Adipocyte (in vitro differentiated cells): Measurements from ENCODE around the gene MEMO1.
"Not testable (repeated sequence)": the region's sequence is repeated elsewhere in the genome, so short reads cannot be mapped to it uniquely, and the experiment has no call there.

Experiments
- DNase-seq: peaks from one replicate; pipeline ENCODE4 v3.0.0-alpha.2; 2015; ENCODE audit warnings: low read depth
- H3K27me3 ChIP-seq: replicated peaks from 2 replicates; pipeline ENCODE4 v1.7.0; 2013; ENCODE audit warnings: mild to moderate bottlenecking, low read length, moderate library complexity; ENCODE audit not compliant: control insufficient read depth, insufficient read depth
- H3K36me3 ChIP-seq: 2 replicates; pipeline ENCODE4 v1.7.0; 2013; ENCODE audit warnings: low read length, mild to moderate bottlenecking, moderate library complexity; ENCODE audit not compliant: control insufficient read depth, insufficient read depth, severe bottlenecking
- H3K4me1 ChIP-seq: 2 replicates; pipeline ENCODE4 v1.7.0; 2013; ENCODE audit warnings: mild to moderate bottlenecking, low read length, moderate library complexity; ENCODE audit not compliant: control insufficient read depth, insufficient read depth
- H3K4me3 ChIP-seq: 2 replicates; pipeline ENCODE4 v1.7.0; 2013; ENCODE audit warnings: mild to moderate bottlenecking, low read length, moderate library complexity
- H3K9ac ChIP-seq: 2 replicates; pipeline ENCODE4 v1.7.0; 2013; ENCODE audit warnings: mild to moderate bottlenecking, low read length, moderate library complexity
- H3K9me3 ChIP-seq: 2 replicates; pipeline ENCODE4 v1.7.0; 2013; ENCODE audit warnings: mild to moderate bottlenecking, low read length, moderate library complexity; ENCODE audit not compliant: control insufficient read depth

MEMO1 gene

GRCh38 chr2:32010670-32011484 lies at the start of gene MEMO1:
Gene MEMO1 (minus strand): TSS chr2:32011008. CDS start chr2:32010247, 761 bp downstream.
- Histone ChIP-seq H3K9ac (peak within 1 kb of the TSS; percentile 96), H3K27me3 (no peaks in the 10 kb centered on the region)
- peak; percentile 95 for DNase-seq

DNA sequence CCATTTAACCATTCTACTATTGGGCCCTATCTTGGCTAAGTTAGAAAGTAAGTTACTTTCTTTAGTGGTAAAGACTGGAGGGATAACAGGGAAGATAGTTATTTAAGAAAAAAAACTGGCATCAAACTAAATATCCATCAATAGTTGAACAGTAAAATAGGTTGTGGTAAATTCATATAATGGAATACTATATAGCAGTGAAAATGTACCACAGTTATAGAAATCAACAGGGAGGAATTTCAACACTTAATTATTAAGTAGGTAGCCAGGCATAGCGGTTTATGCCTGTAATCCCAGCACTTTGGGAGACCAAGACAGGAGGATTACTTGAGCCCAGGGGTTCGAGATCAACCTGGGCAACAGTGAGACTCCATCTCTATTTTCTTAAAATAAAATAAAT lies 49.5 kb upstream of the MEMO1 start:
- H3K9ac ChIP-seq, result no peak overlapping the region
- no peaks in the 10 kb centered on the region for H3K9me3 ChIP-seq
- no peaks in the 10 kb centered on the region for H3K36me3 ChIP-seq
- H3K4me3 ChIP-seq, result no peak overlapping the region
- H3K27me3 ChIP-seq, result no peaks in the 10 kb centered on the region
- H3K4me1 ChIP-seq, result peaks cover 14% of the 10 kb centered on the region
- DNase-seq, result no peak

More at GRCh38 chr2:32010670-32011484, at the start of gene MEMO1:
- no peaks in the 10 kb centered on the region for H3K9me3 ChIP-seq
- peak within 1 kb of the TSS; percentile 96 for H3K4me3 ChIP-seq
- no peaks in the 10 kb centered on the region for H3K36me3 ChIP-seq
- peaks cover 23% of the 10 kb centered on the region for H3K4me1 ChIP-seq

DNA sequence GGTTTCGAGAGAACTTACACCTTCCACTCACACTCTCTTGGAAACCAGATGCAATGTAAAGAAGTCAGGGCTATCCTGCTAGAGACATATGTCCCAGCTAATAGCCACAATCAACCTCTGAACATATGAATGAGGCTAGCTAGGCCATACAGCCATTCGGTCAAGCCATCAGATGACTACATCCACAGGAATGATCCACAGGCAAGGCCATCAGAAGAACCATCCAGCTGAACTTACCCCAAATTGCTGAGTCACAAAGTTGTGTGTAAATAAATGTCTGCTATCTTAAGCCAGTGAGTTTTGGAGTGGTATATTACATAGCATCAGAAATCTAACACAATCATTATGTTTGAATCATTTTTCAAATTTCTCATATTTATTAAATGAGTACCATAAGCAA lies 47.3 kb upstream of the MEMO1 start:
- H3K4me1 ChIP-seq, result peaks cover 6% of the 10 kb centered on the region
- H3K36me3 ChIP-seq, result no peaks in the 10 kb centered on the region
- H3K27me3 ChIP-seq, result no peaks in the 10 kb centered on the region
- no peak overlapping the region for H3K9ac ChIP-seq
- no peak for DNase-seq
- H3K9me3 ChIP-seq, result no peaks in the 10 kb centered on the region
- H3K4me3 ChIP-seq, result no peak overlapping the region

DNA sequence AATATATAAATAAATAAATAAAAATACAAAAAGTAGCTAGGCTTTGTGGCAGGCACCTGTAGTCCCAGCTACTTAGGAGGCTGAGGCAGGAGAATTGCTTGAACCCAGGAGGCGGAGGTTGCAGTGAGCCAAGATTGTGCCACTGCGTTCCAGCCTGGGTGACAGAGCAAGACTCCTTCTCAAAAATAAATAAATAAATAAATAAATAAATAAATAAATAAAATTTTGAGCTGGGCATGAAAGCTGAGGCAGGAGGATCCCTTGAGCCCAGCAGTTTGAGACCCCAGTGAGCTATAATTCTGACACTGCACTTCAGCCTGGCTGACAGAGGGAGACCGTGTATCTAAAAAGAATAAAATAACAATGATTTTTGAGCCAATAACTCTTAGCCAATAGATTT lies 43.8 kb upstream of the MEMO1 start:
- not testable (repeated sequence) for H3K9me3 ChIP-seq, H3K36me3 ChIP-seq, H3K27me3 ChIP-seq, DNase-seq, H3K4me1 ChIP-seq, H3K4me3 ChIP-seq, H3K9ac ChIP-seq

DNA sequence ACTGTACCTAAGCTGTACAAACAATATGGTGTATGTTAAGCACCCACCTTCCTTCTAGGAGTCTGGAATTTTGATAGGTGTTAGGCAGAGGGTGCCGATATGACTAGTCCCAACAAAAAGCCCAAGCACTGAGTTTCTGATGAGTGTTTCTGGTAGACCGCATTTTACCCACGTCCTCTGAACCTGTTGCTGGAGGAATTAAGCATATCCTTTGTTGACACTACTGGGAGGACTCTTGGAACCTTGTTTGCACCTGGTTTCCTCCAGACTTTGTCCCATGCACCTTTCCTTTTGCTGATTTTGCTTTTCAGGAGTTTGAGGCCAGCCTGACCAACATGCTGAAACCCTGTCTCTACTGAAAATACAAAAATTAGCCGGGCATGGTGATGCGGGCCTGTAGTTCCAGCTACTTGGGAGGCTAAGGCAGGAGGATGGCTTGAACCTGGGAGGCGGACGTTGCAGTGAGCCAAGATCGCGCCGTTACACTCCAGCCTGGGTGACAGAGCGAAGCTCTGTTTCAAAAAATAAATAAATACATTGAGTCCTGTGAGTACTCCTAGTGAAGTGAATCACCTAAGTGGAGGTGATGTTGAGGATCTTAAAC lies 41.1 kb upstream of the MEMO1 start:
- Histone ChIP-seq H3K4me3 (no peak overlapping the region), H3K9ac (no peak overlapping the region), H3K27me3 (no peaks in the 10 kb centered on the region), H3K4me1 (no peaks in the 10 kb centered on the region), H3K36me3 (no peaks in the 10 kb centered on the region), H3K9me3 (no peaks in the 10 kb centered on the region)
- no peak for DNase-seq

DNA sequence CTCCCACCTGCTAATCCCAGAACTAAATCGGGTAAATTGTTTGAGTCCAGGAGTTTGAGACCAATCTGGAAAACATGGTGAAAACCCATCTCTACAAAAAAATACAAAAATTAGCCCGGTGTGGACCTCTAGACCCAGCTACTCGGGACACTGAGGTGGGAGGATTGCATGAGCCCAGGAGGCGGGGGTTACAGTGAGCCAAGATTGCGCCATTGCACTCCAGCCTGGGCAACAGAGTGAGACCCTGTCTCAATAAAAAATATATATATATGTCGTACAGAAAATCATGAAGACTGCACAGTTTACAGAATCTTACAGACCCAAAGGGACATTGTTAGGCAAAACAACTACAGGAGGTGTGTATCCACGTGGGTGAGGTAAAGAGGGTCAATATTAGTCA lies 32.8 kb upstream of the MEMO1 start:
- H3K36me3 ChIP-seq, result no peaks in the 10 kb centered on the region
- H3K27me3 ChIP-seq, result no peaks in the 10 kb centered on the region
- no peak overlapping the region for H3K4me3 ChIP-seq
- no peak for DNase-seq
- no peak overlapping the region for H3K9ac ChIP-seq
- H3K9me3 ChIP-seq, result no peaks in the 10 kb centered on the region
- H3K4me1 ChIP-seq, result peaks cover 7% of the 10 kb centered on the region

DNA sequence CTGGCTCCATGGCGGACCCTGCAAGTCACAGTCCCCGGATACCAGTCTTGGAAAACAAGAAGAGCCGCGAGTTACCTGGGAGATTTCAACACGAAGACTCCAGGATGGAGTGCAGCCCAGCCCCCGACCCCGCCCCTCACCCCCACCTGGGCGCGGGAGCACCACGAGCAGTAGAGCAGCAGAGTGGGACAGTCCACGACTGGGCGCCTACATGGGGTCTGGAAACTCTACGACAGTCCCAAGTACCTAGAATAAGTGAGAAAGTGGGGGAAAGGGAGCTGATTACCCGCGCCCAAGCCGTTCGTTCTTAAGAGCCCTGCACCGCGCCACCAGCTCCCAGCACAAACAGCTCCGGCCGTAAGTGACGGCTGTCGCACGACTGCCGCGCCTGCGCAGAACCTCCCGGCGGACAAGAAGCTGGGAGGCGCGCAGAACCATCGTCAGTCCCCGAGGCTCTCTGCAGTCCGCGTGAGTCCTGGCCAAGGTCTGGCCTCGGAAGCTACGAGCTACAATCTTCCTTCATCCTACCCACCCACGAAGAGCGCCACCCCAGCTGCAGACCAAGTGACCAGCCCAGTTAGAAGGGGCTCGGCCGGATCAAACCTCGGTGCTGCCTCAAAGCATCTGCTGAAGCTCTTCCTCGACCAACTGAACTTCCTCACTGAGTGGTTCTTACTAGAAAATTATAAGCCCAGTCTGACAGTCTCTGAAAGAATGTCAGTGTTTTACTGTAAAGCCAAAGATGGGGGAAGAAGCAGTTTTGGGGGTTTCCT lies 28.8 kb upstream of the MEMO1 start, which contains the start of gene DPY30:
Gene DPY30, minus strand, starts transcription at position 359 of the 773 bp plus-strand sequence. Its CDS starts 349 bp downstream, at position 10.
- Histone ChIP-seq H3K4me1 (peaks cover 8% of the 10 kb centered on the region), H3K9ac (peak within 1 kb of the TSS; percentile 86), H3K9me3 (no peaks in the 10 kb centered on the region), H3K36me3 (no peaks in the 10 kb centered on the region), H3K27me3 (no peaks in the 10 kb centered on the region), H3K4me3 (peak within 1 kb of the TSS; percentile 91)
- peak; percentile 97 for DNase-seq

- not testable (repeated sequence) for H3K4me3 ChIP-seq, H3K36me3 ChIP-seq, H3K9ac ChIP-seq, H3K4me1 ChIP-seq, DNase-seq, H3K9me3 ChIP-seq, H3K27me3 ChIP-seq
These were observed 23.5 kb upstream of the MEMO1 start for GRCh38 chr2:32034198-32034887.

GRCh38 chr2:32018789-32019482 lies 8.1 kb upstream of the MEMO1 start:
- not testable (repeated sequence) for H3K4me1 ChIP-seq, H3K27me3 ChIP-seq, H3K4me3 ChIP-seq, H3K9ac ChIP-seq, H3K9me3 ChIP-seq, DNase-seq
- H3K36me3 ChIP-seq, result peaks cover 36% of the 10 kb centered on the region

- peaks cover 17% of the 10 kb centered on the region for H3K4me1 ChIP-seq
- DNase-seq, result no peak
- H3K9ac ChIP-seq, result no peak overlapping the region
- H3K4me3 ChIP-seq, result no peak overlapping the region
- no peaks in the 10 kb centered on the region for H3K9me3 ChIP-seq
- H3K36me3 ChIP-seq, result peaks cover 5% of the 10 kb centered on the region
- H3K27me3 ChIP-seq, result no peaks in the 10 kb centered on the region
These were observed 2.1 kb upstream of the MEMO1 start for GRCh38 chr2:32012872-32013271.
